ENCODE measurements around the gene IQCN.
"Not testable (repeated sequence)": the region's sequence is repeated elsewhere in the genome, so short reads cannot be mapped to it uniquely, and the experiment has no call there.

The IQCN gene

DNA sequence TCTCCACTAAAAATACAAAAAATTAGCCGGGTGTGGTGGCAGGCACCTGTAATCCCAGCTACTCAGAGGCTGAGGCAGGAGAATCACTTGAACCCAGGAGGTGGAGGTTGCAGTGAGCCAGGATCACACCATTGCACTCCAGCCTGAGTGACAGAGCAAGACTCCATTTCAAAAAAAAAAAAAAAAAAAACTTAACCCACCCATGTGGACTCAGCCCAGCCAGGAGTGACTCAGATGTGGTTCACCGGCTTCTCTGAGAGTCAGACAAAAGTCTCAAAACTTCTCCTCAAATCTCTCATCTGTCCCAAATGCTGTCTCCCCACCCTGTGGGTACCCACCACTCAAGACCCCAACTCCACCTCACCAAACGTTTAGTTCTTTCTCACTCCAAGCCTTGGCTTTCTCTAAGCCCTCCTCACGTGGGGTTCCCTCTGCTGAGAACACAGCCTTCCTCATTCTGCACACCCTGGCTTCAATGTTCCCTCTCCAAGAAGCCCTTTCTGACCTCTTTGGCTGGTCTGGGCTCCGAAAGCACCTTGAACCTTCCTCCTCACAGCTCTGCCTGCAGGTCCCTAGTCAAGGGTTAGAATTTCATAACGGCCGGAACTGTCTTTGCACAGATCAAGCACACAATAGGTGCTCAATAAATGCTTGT lies 59.3 kb downstream of the IQCN start:
- no peak for DNase-seq (ENCODE audit: low read depth)

DNA sequence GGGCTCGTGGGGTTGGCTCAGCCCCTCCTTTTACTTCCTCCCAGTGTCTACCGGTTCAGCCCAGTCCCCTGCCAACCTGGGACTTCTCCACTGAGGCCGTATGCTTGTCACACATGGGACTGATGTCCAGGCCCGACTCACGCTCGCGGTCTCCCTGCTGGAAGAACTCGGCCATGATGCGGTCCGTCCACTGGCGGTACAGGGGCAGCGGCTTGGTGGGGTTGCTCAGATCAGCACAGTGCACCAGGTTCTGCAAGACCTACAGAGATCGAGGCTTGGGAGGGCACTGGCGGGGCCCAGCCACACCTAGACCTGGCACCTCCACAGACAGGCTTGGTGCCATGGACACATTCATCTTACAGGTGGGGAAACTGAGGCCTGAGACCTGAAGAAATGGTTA lies 62.6 kb downstream of the IQCN start:
- no peak for DNase-seq (ENCODE audit: low read depth)

DNA sequence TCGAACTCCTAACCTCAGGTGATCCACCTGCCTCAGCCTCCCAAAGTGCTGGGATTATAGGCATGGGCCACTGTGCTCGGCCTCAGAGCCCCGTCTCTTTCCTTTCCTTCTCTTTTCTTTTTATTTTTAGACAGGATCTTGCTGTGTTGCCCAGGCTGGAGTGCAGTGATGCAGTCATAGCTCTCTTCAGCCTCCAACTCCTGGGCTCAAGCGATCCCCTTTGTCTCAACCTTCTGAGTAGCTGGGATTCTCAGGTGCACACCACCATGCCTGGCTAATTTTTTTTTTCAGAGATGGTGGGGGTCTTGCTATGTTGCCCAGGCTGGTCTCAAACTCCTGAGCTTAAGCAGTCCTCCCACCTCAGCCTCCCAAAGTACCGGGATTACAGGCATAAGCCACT lies 64.3 kb downstream of the IQCN start:
- not testable (repeated sequence) for DNase-seq (ENCODE audit: low read depth)

DNA sequence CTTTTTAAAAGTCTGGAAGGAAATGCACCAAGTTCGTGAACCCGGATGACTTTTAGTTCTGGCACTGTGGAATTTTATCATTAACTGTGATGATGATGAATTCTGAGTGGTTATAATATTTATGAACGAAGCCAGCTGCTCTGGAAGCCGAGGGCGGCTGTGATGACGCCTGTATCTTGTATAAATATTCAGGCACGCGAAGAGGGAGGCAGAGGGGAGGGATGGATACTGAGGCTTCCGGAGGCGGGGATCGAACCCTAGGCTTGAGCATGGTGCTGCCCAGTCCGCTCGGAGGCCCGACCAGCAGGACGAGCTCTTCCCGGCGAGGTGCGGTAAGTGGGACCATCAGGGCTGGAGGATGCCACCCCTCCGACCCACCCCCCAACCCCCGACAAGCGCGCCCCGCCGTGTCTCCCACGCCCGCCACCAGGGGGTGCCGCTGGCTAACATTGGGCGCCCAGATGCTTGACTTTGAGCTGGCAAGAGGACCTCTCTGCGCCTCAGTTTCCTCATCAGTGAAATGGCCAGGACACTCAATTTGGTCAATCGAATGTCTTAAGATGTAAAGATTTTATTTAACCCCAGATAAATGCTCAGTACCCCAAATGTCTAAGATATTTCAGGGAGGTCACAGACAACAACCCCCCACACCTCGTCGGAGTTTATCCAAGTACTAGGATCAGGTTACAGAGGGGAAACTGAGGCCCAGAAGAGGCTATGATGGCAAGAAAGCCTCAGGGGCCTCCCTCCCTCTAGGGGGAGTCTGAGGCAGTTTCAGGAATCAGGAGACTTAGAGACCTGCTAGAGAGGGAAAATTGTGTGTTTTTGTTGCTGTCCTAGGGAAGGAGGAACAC lies 65.9 kb downstream of the IQCN start:
- no peak for DNase-seq (ENCODE audit: low read depth)

All from fibroblast of the conjunctiva (primary cell).